Endothelial cell of umbilical vein (primary cell): ENCODE data around the gene RNF150. TPM values are rescaled to one million over a fixed set of nuclear protein-coding genes. Genes with fewer than 3 reads are reported as not detected.

Experiments
- BruUV-seq: library from RNA; stranded (reverse); fragments of 400-500 nt; replicated peaks from 2 replicates; lab custom pipeline; 2021; lab: Mats Ljungman, UMichigan
- CTCF ChIA-PET: fragments of 300-600, 350-600 bp; sonication (Branson Sonifier 250); formaldehyde crosslinking; loops from one replicate; lab custom pipeline; 2021; ENCODE audit warnings: antibody characterized with exemption, inconsistent platforms; lab: Charles Lee
- POLR2A ChIA-PET: fragments of 300-600, 350-600 bp; sonication (Branson Sonifier 250); formaldehyde crosslinking; loops from one replicate; lab custom pipeline; 2021; ENCODE audit warnings: antibody characterized with exemption, inconsistent platforms; lab: Charles Lee
- DNase-seq: peaks from one replicate; pipeline ENCODE4 v3.0.0-alpha.2; 2011; ENCODE audit warnings: low read depth, low spot score
- FAIRE-seq: peaks from 2 replicates; lab custom pipeline; 2011; peaks lifted over from hg19 to GRCh38; lab: Jason Lieb, UNC
- H2AFZ ChIP-seq: 2 replicates; pipeline ENCODE4 v1.6.0; 2012; ENCODE audit warnings: low read depth, low read length, control low read depth, inconsistent platforms
- H3K27ac ChIP-seq: 2 replicates; pipeline ENCODE4 v1.5.1; 2011; ENCODE audit warnings: low read depth, mild to moderate bottlenecking, control low read depth, low read length, moderate library complexity; ENCODE audit not compliant: insufficient read depth
- H3K27me3 ChIP-seq, 2 experiments: 2 replicates each; pipeline versions ENCODE4 v1.6.0 to v1.6.1; 2011; ENCODE audit warnings: low read length in 2 of 2, mixed read lengths in 1 of 2; ENCODE audit not compliant: control insufficient read depth in 2 of 2, insufficient read depth in 2 of 2
- H3K36me3 ChIP-seq, 2 experiments: 2 replicates in 1 of 2; 3 replicates in 1 of 2; pipeline ENCODE4 v1.5.1; 2011; ENCODE audit warnings: low read length in 2 of 2, mild to moderate bottlenecking in 1 of 2, moderate library complexity in 1 of 2; ENCODE audit not compliant: control insufficient read depth in 2 of 2, insufficient read depth in 2 of 2; ENCODE audit errors: extremely low read depth in 1 of 2
- H3K4me1 ChIP-seq: 3 replicates; pipeline ENCODE4 v1.5.1; 2011; ENCODE audit warnings: mild to moderate bottlenecking, low read length; ENCODE audit not compliant: control insufficient read depth, insufficient read depth; ENCODE audit errors: extremely low read depth
- H3K4me2 ChIP-seq: 2 replicates; pipeline ENCODE4 v1.6.1; 2011; ENCODE audit warnings: low read length, control low read depth, mixed read lengths; ENCODE audit not compliant: insufficient read depth
- H3K4me3 ChIP-seq, 3 experiments: fragments of 200-600 bp in 1 of 3; sonication (generic), shearing (Covaris generic) in 1 of 3; replicated peaks in 1 of 3; 2 replicates each; pipeline ENCODE4 v1.5.1; 2011 to 2016; ENCODE audit warnings: control low read depth in 3 of 3, low read length in 3 of 3, mild to moderate bottlenecking in 2 of 3, inconsistent platforms in 1 of 3, low read depth in 1 of 3, moderate library complexity in 1 of 3; ENCODE audit not compliant: insufficient read depth in 1 of 3
- H3K79me2 ChIP-seq: 2 replicates; pipeline ENCODE4 v1.6.0; 2012; ENCODE audit warnings: low read length, inconsistent platforms; ENCODE audit not compliant: control insufficient read depth, insufficient read depth
- H3K9ac ChIP-seq: replicated peaks from 2 replicates; pipeline ENCODE3; 2011; ENCODE audit warnings: low read length, control low read depth; ENCODE audit not compliant: insufficient read depth; ENCODE audit errors: extremely low read depth
- H3K9me1 ChIP-seq: replicated peaks from 3 replicates; pipeline ENCODE4 v1.6.0; 2011; ENCODE audit warnings: mild to moderate bottlenecking, low read length; ENCODE audit not compliant: control insufficient read depth, insufficient read depth; ENCODE audit errors: extremely low read depth
- H3K9me3 ChIP-seq: replicated peaks from 2 replicates; pipeline ENCODE4 v1.5.1; 2012; ENCODE audit warnings: low read length, inconsistent platforms; ENCODE audit not compliant: control insufficient read depth, insufficient read depth
- H4K20me1 ChIP-seq: replicated peaks from 2 replicates; pipeline ENCODE3; 2011; ENCODE audit warnings: mild to moderate bottlenecking, low read length; ENCODE audit not compliant: control insufficient read depth, insufficient read depth; ENCODE audit errors: extremely low read depth
- EZH2 ChIP-seq: IDR thresholded peaks from 2 replicates; pipeline ENCODE4 v1.6.1; 2012; ENCODE audit warnings: borderline replicate concordance, low read depth, mild to moderate bottlenecking, moderate library complexity, low read length, inconsistent platforms; ENCODE audit not compliant: severe bottlenecking
- FOS ChIP-seq: IDR thresholded peaks from 2 replicates; pipeline ENCODE4 v1.6.1; 2011; ENCODE audit warnings: mild to moderate bottlenecking, low read length, moderate library complexity, borderline replicate concordance; ENCODE audit not compliant: insufficient read depth
- GATA2 ChIP-seq: IDR thresholded peaks from 2 replicates; pipeline ENCODE4 v1.7.0; 2011; ENCODE audit warnings: low read depth, mild to moderate bottlenecking, moderate library complexity, mixed read lengths, low read length; ENCODE audit not compliant: insufficient read length, insufficient read depth
- JUN ChIP-seq: IDR thresholded peaks from 2 replicates; pipeline ENCODE4 v1.6.1; 2011; ENCODE audit warnings: borderline replicate concordance, low read depth; ENCODE audit not compliant: insufficient read length, insufficient read depth
- MYC ChIP-seq: IDR thresholded peaks from one replicate; pipeline ENCODE4 v1.6.1; 2011; ENCODE audit warnings: mild to moderate bottlenecking, low read depth, low read length
- POLR2A ChIP-seq: IDR thresholded peaks from 2 replicates; pipeline ENCODE4 v1.6.1; 2012; ENCODE audit warnings: low read depth, mild to moderate bottlenecking, control low read depth, low read length
- POLR2AphosphoS5 ChIP-seq: IDR thresholded peaks from 2 replicates; pipeline ENCODE4 v1.6.1; 2012; ENCODE audit warnings: low read depth, mild to moderate bottlenecking, control low read depth, low read length, moderate library complexity; ENCODE audit not compliant: insufficient read depth
- dilution Hi-C: fragments of 300-500 bp; cut with MboI; formaldehyde crosslinking; loops from one replicate; pipeline ENCODE4 v1.15.0; 2019; ENCODE audit warnings: low sequenced_read_pairs; ENCODE audit not compliant: extremely low pct_ligation_motif_present
- intact Hi-C: fragments of 100-400 bp; cut with micrococcal nuclease; formaldehyde crosslinking; loops from one replicate; pipeline ENCODE4 v1.10.0; 2022
- polyA plus RNA-seq, 4 experiments: library from polyadenylated mRNA; depleted of rRNA in 3 of 4; stranded (reverse) in 3 of 4; unstranded in 1 of 4; fragments of >200 nt; gene quantifications; 2 replicates each; pipeline versions ENCODE4 v1.2.1 to v1.2.3, GENCODE V29; 2011 to 2012; ENCODE audit warnings: missing spikeins in 1 of 4
- total RNA-seq: library from RNA; stranded (reverse); gene quantifications from 2 replicates; pipeline ENCODE4 v1.2.3, GENCODE V29; 2021
- TF ChIP-seq, protein P1 (sequence below): IDR thresholded peaks from 2 replicates; pipeline ENCODE4 v1.6.1; 2011; ENCODE audit not compliant: insufficient read depth, insufficient read length
- TF ChIP-seq, protein P2 (sequence below), 2 donors: IDR thresholded peaks; 1 replicate in 1 of 2; 2 replicates in 1 of 2; pipeline ENCODE4 v1.5.1; 2011; ENCODE audit warnings: low read length in 2 of 2, mild to moderate bottlenecking in 2 of 2, moderate library complexity in 2 of 2, control low read depth in 1 of 2, inconsistent platforms in 1 of 2, low read depth in 1 of 2; ENCODE audit not compliant: insufficient read depth in 1 of 2; ENCODE audit errors: extremely low read depth in 1 of 2

RNF150 gene
- total and polyA plus RNA-seq, 2 donors (not counting 3 experiments of a cell fraction or from before 2014, with no cell fraction given): 0.33 to 0.35 TPM

DNA sequence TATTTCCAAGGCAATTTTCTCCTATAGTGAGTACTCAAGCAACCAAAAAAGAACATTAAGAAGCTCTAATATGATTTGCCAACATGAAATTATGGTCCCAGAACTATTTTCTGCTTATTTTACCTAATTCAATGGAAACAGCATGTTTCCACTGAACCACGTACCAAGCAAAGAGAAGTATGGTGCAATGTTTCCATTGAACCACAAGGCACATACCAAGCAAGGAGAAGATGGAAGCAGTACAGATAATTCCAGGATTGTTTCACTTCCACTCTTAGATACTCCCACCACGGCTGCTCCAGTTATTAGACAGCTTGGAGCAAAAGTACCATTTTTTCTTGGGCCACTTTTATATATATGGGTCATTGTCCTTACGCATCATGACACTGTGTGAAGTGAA is 164.9 kb downstream of the RNF150 start:
- dilution Hi-C loops: no loop called here
- Histone ChIP-seq H3K27me3 (no peaks in the 10 kb centered on the region), H3K4me3 (no peak overlapping the region), H3K4me2 (no peak overlapping the region), H3K4me1 (no peaks in the 10 kb centered on the region), H3K9me3 (no peaks in the 10 kb centered on the region), H3K9me1 (no peaks in the 10 kb centered on the region), H4K20me1 (no peaks in the 10 kb centered on the region), H3K9ac (no peak overlapping the region), H3K79me2 (no peaks in the 10 kb centered on the region), H2AFZ (no peak overlapping the region), H3K27ac (no peak overlapping the region), H3K36me3 (no peaks in the 10 kb centered on the region)
- FAIRE-seq (no peak), DNase-seq (no peak)
- intact Hi-C loops: no loop called here
- no TSS peak for BruUV-seq
- TF ChIP-seq EZH2 (no peak), POLR2AphosphoS5 (no peak), JUN (no peak), MYC (no peak), GATA2 (no peak), POLR2A (no peak), FOS (no peak)
- TF ChIP-seq, protein P1, sequence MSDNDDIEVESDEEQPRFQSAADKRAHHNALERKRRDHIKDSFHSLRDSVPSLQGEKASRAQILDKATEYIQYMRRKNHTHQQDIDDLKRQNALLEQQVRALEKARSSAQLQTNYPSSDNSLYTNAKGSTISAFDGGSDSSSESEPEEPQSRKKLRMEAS: no peak
- TF ChIP-seq, protein P2, sequence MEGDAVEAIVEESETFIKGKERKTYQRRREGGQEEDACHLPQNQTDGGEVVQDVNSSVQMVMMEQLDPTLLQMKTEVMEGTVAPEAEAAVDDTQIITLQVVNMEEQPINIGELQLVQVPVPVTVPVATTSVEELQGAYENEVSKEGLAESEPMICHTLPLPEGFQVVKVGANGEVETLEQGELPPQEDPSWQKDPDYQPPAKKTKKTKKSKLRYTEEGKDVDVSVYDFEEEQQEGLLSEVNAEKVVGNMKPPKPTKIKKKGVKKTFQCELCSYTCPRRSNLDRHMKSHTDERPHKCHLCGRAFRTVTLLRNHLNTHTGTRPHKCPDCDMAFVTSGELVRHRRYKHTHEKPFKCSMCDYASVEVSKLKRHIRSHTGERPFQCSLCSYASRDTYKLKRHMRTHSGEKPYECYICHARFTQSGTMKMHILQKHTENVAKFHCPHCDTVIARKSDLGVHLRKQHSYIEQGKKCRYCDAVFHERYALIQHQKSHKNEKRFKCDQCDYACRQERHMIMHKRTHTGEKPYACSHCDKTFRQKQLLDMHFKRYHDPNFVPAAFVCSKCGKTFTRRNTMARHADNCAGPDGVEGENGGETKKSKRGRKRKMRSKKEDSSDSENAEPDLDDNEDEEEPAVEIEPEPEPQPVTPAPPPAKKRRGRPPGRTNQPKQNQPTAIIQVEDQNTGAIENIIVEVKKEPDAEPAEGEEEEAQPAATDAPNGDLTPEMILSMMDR (IDR thresholded peaks at IDR 0.05; ENCODE audit: extremely low read depth in 1 of 2, insufficient read depth in 1 of 2, low read depth in 1 of 2, low read length in 2 of 2): no peak
- ChIA-PET CTCF (no interaction called here), POLR2A (no interaction called here)
